SK-N-MC (cell line): ENCODE data around the gene SLC26A1.

Experiments
- DNase-seq: peaks from one replicate; pipeline ENCODE4 v3.0.0-alpha.2; 2011; ENCODE audit warnings: low read depth, low spot score
- H3K27ac ChIP-seq: fragments of 200-600 bp; sonication (generic); 2 replicates; pipeline ENCODE4 v1.5.1; 2016; ENCODE audit warnings: mixed run types
- H3K36me3 ChIP-seq: fragments of 200-600 bp; sonication (generic); 2 replicates; pipeline ENCODE4 v1.6.1; 2017; ENCODE audit warnings: antibody characterized with exemption, low read length, mixed read lengths; ENCODE audit not compliant: insufficient read depth
- H3K4me3 ChIP-seq: fragments of 200-600 bp; sonication (generic); 2 replicates; pipeline ENCODE4 v1.5.1; 2016
- H3K9ac ChIP-seq: fragments of 200-600 bp; sonication (generic); 2 replicates; pipeline ENCODE4 v1.8.0; 2017; ENCODE audit warnings: mixed run types, mixed read lengths; ENCODE audit not compliant: insufficient read length
- H3K9me3 ChIP-seq: fragments of 200-600 bp; sonication (generic); 2 replicates; pipeline ENCODE4 v1.6.1; 2017; ENCODE audit warnings: low read depth, mild to moderate bottlenecking, antibody characterized with exemption, low read length, moderate library complexity, mixed read lengths
- EZH2 ChIP-seq: fragments of 200-600 bp; sonication (generic); IDR thresholded peaks from one replicate; pipeline ENCODE4 v1.6.1; 2017; ENCODE audit warnings: antibody characterized with exemption
- FOXP2 ChIP-seq: optimal IDR thresholded peaks from 2 replicates; pipeline ENCODE3; 2011; ENCODE audit warnings: mild to moderate bottlenecking, moderate library complexity; ENCODE audit not compliant: insufficient read depth; ENCODE audit errors: extremely low read length, control extremely low read depth
- POLR2AphosphoS5 ChIP-seq: IDR thresholded peaks from 2 replicates; pipeline ENCODE4 v1.6.1; 2012; ENCODE audit warnings: mild to moderate bottlenecking, low read depth, low read length, borderline replicate concordance

Gene SLC26A1

GRCh38 chr4:961351-962230, 31.6 kb downstream of the SLC26A1 start:
- H3K9ac ChIP-seq, result no peak overlapping the region
- no peak overlapping the region for H3K27ac ChIP-seq
- no peak for DNase-seq
- TF ChIP-seq POLR2AphosphoS5, result no peak
- TF ChIP-seq EZH2, result no peak
- no peak for TF ChIP-seq FOXP2
- no peaks in the 10 kb centered on the region for H3K9me3 ChIP-seq
- no peak overlapping the region for H3K4me3 ChIP-seq
- H3K36me3 ChIP-seq, result no peaks in the 10 kb centered on the region

GRCh38 chr4:960636-961350, 32.4 kb downstream of the SLC26A1 start:
- DNase-seq, result no peak
- TF ChIP-seq POLR2AphosphoS5 (no peak), EZH2 (no peak), FOXP2 (no peak)
- H3K9me3 ChIP-seq, result no peaks in the 10 kb centered on the region
- H3K36me3 ChIP-seq, result no peaks in the 10 kb centered on the region
- no peak overlapping the region for H3K4me3 ChIP-seq
- H3K27ac ChIP-seq, result no peak overlapping the region
- H3K9ac ChIP-seq, result no peak overlapping the region

- TF ChIP-seq EZH2 (no peak), POLR2AphosphoS5 (no peak), FOXP2 (no peak)
- H3K36me3 ChIP-seq, result no peaks in the 10 kb centered on the region
- no peak overlapping the region for H3K9ac ChIP-seq
These were observed 33.0 kb downstream of the SLC26A1 start for GRCh38 chr4:960140-960635.

GRCh38 chr4:959338-960139, 33.7 kb downstream of the SLC26A1 start:
- Histone ChIP-seq H3K27ac (no peak overlapping the region), H3K4me3 (no peak overlapping the region), H3K9ac (no peak overlapping the region), H3K36me3 (no peaks in the 10 kb centered on the region), H3K9me3 (no peaks in the 10 kb centered on the region)
- no peak for DNase-seq
- TF ChIP-seq POLR2AphosphoS5, result no peak

More at GRCh38 chr4:960140-960635, 33.0 kb downstream of the SLC26A1 start:
- no peak overlapping the region for H3K4me3 ChIP-seq
- no peaks in the 10 kb centered on the region for H3K9me3 ChIP-seq
- H3K27ac ChIP-seq, result no peak overlapping the region
- DNase-seq, result no peak

GRCh38 chr4:958696-959337, 34.4 kb downstream of the SLC26A1 start:
- TF ChIP-seq POLR2AphosphoS5 (no peak), EZH2 (no peak), FOXP2 (no peak)
- no peaks in the 10 kb centered on the region for H3K36me3 ChIP-seq

GRCh38 chr4:958314-958665, 34.9 kb downstream of the SLC26A1 start:
- no peak for TF ChIP-seq EZH2
- no peak for TF ChIP-seq FOXP2
- no peak for TF ChIP-seq POLR2AphosphoS5
- Histone ChIP-seq H3K9ac (no peak overlapping the region), H3K4me3 (no peak overlapping the region), H3K27ac (no peak overlapping the region), H3K36me3 (no peaks in the 10 kb centered on the region), H3K9me3 (no peaks in the 10 kb centered on the region)
- no peak for DNase-seq

More at GRCh38 chr4:958696-959337, 34.4 kb downstream of the SLC26A1 start:
- no peaks in the 10 kb centered on the region for H3K9me3 ChIP-seq
- H3K9ac ChIP-seq, result no peak overlapping the region
- no peak overlapping the region for H3K27ac ChIP-seq
- no peak overlapping the region for H3K4me3 ChIP-seq
- DNase-seq, result no peak

GRCh38 chr4:957581-958313, 35.5 kb downstream of the SLC26A1 start:
- TF ChIP-seq POLR2AphosphoS5, result no peak
- TF ChIP-seq EZH2, result no peak
- TF ChIP-seq FOXP2, result no peak
- DNase-seq, result no peak
- no peak overlapping the region for H3K9ac ChIP-seq
- H3K9me3 ChIP-seq, result no peaks in the 10 kb centered on the region
- H3K36me3 ChIP-seq, result no peaks in the 10 kb centered on the region
- H3K27ac ChIP-seq, result no peak overlapping the region
- no peak overlapping the region for H3K4me3 ChIP-seq
